Neural progenitor cell (in vitro differentiated cells): Measurements from ENCODE around the gene LRRTM4. TPM values are rescaled to one million over a fixed set of nuclear protein-coding genes. Genes with fewer than 3 reads are reported as not detected.

Experiments used
- DNase-seq: peaks from one replicate; pipeline ENCODE4 v3.0.0-alpha.2; 2016; ENCODE audit warnings: low spot score
- H2AFZ ChIP-seq: fragments of 200-600 bp; sonication (generic); replicated peaks from 2 replicates; pipeline ENCODE4 v1.6.1; 2016; ENCODE audit warnings: antibody characterized with exemption
- H3F3A ChIP-seq: fragments of 200-600 bp; sonication (generic); 2 replicates; pipeline ENCODE4 v1.6.1; 2016; ENCODE audit warnings: antibody characterized with exemption, low read depth
- H3K27ac ChIP-seq: fragments of 200-600 bp; sonication (generic); 2 replicates; pipeline ENCODE4 v1.5.1; 2016; ENCODE audit warnings: mild to moderate bottlenecking
- H3K27me3 ChIP-seq: fragments of 200-600 bp; sonication (generic); 2 replicates; pipeline ENCODE4 v1.6.1; 2016; ENCODE audit warnings: mild to moderate bottlenecking, moderate library complexity
- H3K36me3 ChIP-seq: fragments of 200-600 bp; sonication (generic); 2 replicates; pipeline ENCODE4 v1.5.1; 2016
- H3K4me1 ChIP-seq: fragments of 200-600 bp; sonication (generic); 2 replicates; pipeline ENCODE4 v1.6.1; 2016; ENCODE audit warnings: mixed run types
- H3K4me2 ChIP-seq: fragments of 200-600 bp; sonication (generic); 2 replicates; pipeline ENCODE4 v1.6.1; 2016
- H3K4me3 ChIP-seq: fragments of 200-600 bp; sonication (generic); 2 replicates; pipeline ENCODE4 v1.5.1; 2016
- H3K79me2 ChIP-seq: fragments of 200-600 bp; sonication (generic); 2 replicates; pipeline ENCODE4 v1.6.1; 2016; ENCODE audit warnings: low read depth
- H3K9ac ChIP-seq: fragments of 200-600 bp; sonication (generic); 2 replicates; pipeline ENCODE4 v1.6.1; 2016
- H3K9me3 ChIP-seq: fragments of 200-600 bp; sonication (generic); 2 replicates; pipeline ENCODE4 v1.5.1; 2016; ENCODE audit warnings: low read depth
- H4K20me1 ChIP-seq: fragments of 200-600 bp; sonication (generic); 2 replicates; pipeline ENCODE4 v1.6.1; 2016; ENCODE audit warnings: low read depth
- H3K27ac Mint-ChIP-seq: 3 replicates; pipeline ENCODE4 v1.8.0; 2021; ENCODE audit warnings: mixed read lengths
- H3K27me3 Mint-ChIP-seq: 2 replicates; pipeline ENCODE4 v1.8.0; 2022; ENCODE audit warnings: low read depth, mild to moderate bottlenecking, inconsistent platforms, moderate library complexity, mixed read lengths; ENCODE audit not compliant: insufficient read depth
- H3K36me3 Mint-ChIP-seq: 3 replicates; pipeline ENCODE4 v1.8.0; 2021; ENCODE audit warnings: mixed read lengths
- H3K4me1 Mint-ChIP-seq: 3 replicates; pipeline ENCODE4 v1.8.0; 2021; ENCODE audit warnings: mixed read lengths
- H3K4me3 Mint-ChIP-seq: 3 replicates; pipeline ENCODE4 v1.8.0; 2021; ENCODE audit warnings: mild to moderate bottlenecking, moderate library complexity, mixed read lengths
- H3K9me3 Mint-ChIP-seq: 3 replicates; pipeline ENCODE4 v1.8.0; 2020; ENCODE audit warnings: mixed read lengths
- EZH2 ChIP-seq: fragments of 200-600 bp; sonication (generic); IDR thresholded peaks from 2 replicates; pipeline ENCODE4 v1.6.1; 2017; ENCODE audit warnings: antibody characterized with exemption, mild to moderate bottlenecking, moderate library complexity
- EZH2phosphoT487 ChIP-seq: fragments of 200-600 bp; sonication (generic); IDR thresholded peaks from 2 replicates; pipeline ENCODE4 v1.6.1; 2017; ENCODE audit warnings: antibody characterized with exemption
- total RNA-seq: library from RNA; depleted of rRNA; stranded (reverse); fragments of >200 nt; gene quantifications from 2 replicates; pipeline ENCODE4 v1.2.3, GENCODE V29; 2015; ENCODE audit warnings: low replicate concordance
- TF ChIP-seq, protein P1 (sequence below): fragments of 200-600 bp; sonication (generic); IDR thresholded peaks from 2 replicates; pipeline ENCODE4 v1.5.1; 2017; ENCODE audit warnings: antibody characterized with exemption, mild to moderate bottlenecking

Gene LRRTM4
- total RNA-seq, 1 donor from 2014 or later: 20.4 TPM

DNA sequence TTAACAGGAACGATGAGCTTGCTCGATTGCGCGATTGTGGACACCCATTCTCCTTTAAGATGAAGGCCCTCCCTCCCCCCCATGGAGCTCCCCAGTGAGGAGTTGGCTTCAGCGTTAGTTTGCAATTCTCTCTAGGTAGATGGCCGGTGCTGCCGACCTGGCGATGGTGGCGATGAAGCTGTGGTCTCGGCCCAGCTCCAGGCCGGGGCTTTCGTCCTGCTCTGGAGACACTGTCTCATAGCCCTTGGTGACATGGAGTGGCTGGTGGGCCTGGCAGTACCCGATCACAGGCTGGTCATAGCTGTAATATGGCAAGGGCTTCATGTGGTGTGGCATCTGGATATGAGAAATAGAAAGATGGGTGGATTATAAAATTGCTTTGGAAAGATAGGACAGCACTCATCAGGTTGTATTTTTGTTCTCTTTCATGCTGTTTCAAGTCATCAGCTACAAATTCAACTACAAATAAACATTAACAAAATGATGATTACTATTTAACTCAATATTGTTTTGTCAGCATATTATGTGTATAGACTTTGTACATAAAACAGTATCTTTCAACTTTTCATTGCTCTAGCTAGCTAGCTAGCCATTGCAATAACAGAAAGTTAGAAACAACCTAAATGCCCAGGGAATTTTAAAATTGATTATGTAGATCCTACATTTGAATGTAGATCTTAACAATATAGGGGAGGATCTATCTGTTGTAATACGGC lies 773.4 kb downstream of the LRRTM4 start:
- H3K4me2 ChIP-seq: no peak overlapping the region
- Mint-ChIP-seq H3K36me3 (no peaks in the 10 kb centered on the region), H3K27ac (no peak overlapping the region), H3K4me1 (no peaks in the 10 kb centered on the region), H3K9me3 (no peaks in the 10 kb centered on the region), H3K4me3 (no peak overlapping the region), H3K27me3 (no peaks in the 10 kb centered on the region)
- no peaks in the 10 kb centered on the region for H3K27me3 ChIP-seq
- TF ChIP-seq, protein P1, sequence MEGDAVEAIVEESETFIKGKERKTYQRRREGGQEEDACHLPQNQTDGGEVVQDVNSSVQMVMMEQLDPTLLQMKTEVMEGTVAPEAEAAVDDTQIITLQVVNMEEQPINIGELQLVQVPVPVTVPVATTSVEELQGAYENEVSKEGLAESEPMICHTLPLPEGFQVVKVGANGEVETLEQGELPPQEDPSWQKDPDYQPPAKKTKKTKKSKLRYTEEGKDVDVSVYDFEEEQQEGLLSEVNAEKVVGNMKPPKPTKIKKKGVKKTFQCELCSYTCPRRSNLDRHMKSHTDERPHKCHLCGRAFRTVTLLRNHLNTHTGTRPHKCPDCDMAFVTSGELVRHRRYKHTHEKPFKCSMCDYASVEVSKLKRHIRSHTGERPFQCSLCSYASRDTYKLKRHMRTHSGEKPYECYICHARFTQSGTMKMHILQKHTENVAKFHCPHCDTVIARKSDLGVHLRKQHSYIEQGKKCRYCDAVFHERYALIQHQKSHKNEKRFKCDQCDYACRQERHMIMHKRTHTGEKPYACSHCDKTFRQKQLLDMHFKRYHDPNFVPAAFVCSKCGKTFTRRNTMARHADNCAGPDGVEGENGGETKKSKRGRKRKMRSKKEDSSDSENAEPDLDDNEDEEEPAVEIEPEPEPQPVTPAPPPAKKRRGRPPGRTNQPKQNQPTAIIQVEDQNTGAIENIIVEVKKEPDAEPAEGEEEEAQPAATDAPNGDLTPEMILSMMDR: no peak
- no peak for TF ChIP-seq EZH2phosphoT487
- TF ChIP-seq EZH2: no peak
- H3K79me2 ChIP-seq: no peaks in the 10 kb centered on the region
- H3K27ac ChIP-seq: no peak overlapping the region
- H3K4me3 ChIP-seq: no peak overlapping the region
- no peaks in the 10 kb centered on the region for H3F3A ChIP-seq
- no peaks in the 10 kb centered on the region for H4K20me1 ChIP-seq
- peaks cover 15% of the 10 kb centered on the region for H3K4me1 ChIP-seq
- no peak overlapping the region for H2AFZ ChIP-seq
- no peak overlapping the region for H3K9ac ChIP-seq
- no peaks in the 10 kb centered on the region for H3K36me3 ChIP-seq
- no peaks in the 10 kb centered on the region for H3K9me3 ChIP-seq
- no peak for DNase-seq

DNA sequence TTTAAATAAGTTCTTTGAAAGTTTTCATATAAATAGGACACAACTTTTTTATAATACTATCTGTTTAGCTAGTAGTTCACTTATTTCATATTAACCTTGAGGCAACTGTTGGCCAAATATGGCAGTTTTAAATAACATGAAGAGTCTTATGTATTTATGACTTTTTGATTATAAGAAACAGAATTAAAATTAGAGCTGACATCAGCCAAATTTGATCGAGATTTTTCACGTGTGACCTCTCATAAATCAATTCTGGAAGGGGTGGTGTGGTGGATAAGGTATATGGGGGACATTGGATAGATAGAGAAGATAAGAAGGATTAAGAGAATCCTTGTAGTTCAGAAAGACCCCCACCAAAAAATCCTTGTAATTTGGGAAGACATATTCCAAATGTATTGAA lies 776.6 kb downstream of the LRRTM4 start:
- Histone ChIP-seq H2AFZ (no peak overlapping the region), H4K20me1 (no peaks in the 10 kb centered on the region), H3K4me2 (no peak overlapping the region), H3K27ac (no peak overlapping the region), H3K4me3 (no peak overlapping the region), H3F3A (no peaks in the 10 kb centered on the region), H3K27me3 (no peaks in the 10 kb centered on the region), H3K9me3 (no peaks in the 10 kb centered on the region), H3K36me3 (no peaks in the 10 kb centered on the region), H3K4me1 (no peaks in the 10 kb centered on the region), H3K79me2 (no peaks in the 10 kb centered on the region), H3K9ac (no peak overlapping the region)
- H3K9me3 Mint-ChIP-seq: no peaks in the 10 kb centered on the region
- H3K27ac Mint-ChIP-seq: no peak overlapping the region
- no peaks in the 10 kb centered on the region for H3K4me1 Mint-ChIP-seq
- no peak for TF ChIP-seq EZH2phosphoT487
- TF ChIP-seq EZH2: no peak
- TF ChIP-seq, protein P1: no peak
- no peaks in the 10 kb centered on the region for H3K27me3 Mint-ChIP-seq
- no peaks in the 10 kb centered on the region for H3K36me3 Mint-ChIP-seq
- no peak for DNase-seq
- H3K4me3 Mint-ChIP-seq: no peak overlapping the region

DNA sequence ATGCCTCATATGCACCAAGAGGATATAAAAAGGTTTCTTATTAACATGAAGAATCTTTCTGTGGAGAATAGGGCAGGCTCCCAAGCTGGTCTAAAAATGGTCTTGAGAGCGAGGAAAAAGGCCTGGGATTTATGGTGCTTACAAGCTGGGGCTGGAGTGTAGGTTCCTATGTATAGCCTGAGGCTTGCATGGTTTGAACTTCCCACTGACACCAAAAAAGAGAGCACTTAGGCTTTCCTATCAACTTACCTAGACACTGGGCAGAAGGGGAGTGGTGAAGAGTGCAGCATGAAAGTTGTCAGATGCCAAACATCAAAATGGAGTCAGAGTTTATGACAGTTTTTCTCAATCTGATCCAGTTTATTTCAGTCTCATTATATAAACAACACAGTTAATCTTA lies 784.6 kb downstream of the LRRTM4 start:
- Mint-ChIP-seq H3K4me3 (no peak overlapping the region), H3K36me3 (no peaks in the 10 kb centered on the region), H3K27ac (no peak overlapping the region), H3K4me1 (peaks cover 3% of the 10 kb centered on the region), H3K27me3 (no peaks in the 10 kb centered on the region), H3K9me3 (no peaks in the 10 kb centered on the region)
- Histone ChIP-seq H3K4me3 (no peak overlapping the region), H3K27me3 (no peaks in the 10 kb centered on the region), H2AFZ (no peak overlapping the region), H3K79me2 (no peaks in the 10 kb centered on the region), H3F3A (no peaks in the 10 kb centered on the region), H3K36me3 (no peaks in the 10 kb centered on the region), H3K4me2 (no peak overlapping the region), H3K9ac (no peak overlapping the region), H3K4me1 (peaks cover 5% of the 10 kb centered on the region), H3K27ac (no peak overlapping the region), H3K9me3 (no peaks in the 10 kb centered on the region), H4K20me1 (no peaks in the 10 kb centered on the region)
- DNase-seq: no peak
- TF ChIP-seq EZH2: no peak
- no peak for TF ChIP-seq EZH2phosphoT487
- TF ChIP-seq, protein P1: no peak
